B cell (primary cell): ENCODE results near the gene MYH14. TPM values are rescaled to one million over a fixed set of nuclear protein-coding genes. Genes with fewer than 3 reads are reported as not detected.

Experiments
- ATAC-seq: fragments of 200-7000 bp; cut with Tn5 transposase; one replicate; pipeline ENCODE4 v1.10.0; 2021; ENCODE audit warnings: low read depth, mild to moderate bottlenecking, moderate number of reproducible peaks, moderate library complexity
- CTCF ChIA-PET: fragments of 350-600 bp; sonication (Branson Sonifier 250); formaldehyde crosslinking; loops from one replicate; lab custom pipeline; 2021; ENCODE audit warnings: antibody characterized with exemption, inconsistent platforms; lab: Charles Lee
- POLR2A ChIA-PET: fragments of 350-600 bp; sonication (Branson Sonifier 250); formaldehyde crosslinking; loops from one replicate; lab custom pipeline; 2021; ENCODE audit warnings: antibody characterized with exemption; lab: Charles Lee
- DNase-seq: peaks from one replicate; pipeline ENCODE4 v3.0.0; 2013
- H2AFZ ChIP-seq: 2 replicates; pipeline ENCODE4 v1.6.1; 2012; ENCODE audit warnings: mild to moderate bottlenecking, low read depth, low read length; ENCODE audit not compliant: insufficient read depth, poor library complexity, severe bottlenecking
- H3K27ac ChIP-seq, 2 donors: 1 replicate in 1 of 2; 2 replicates in 1 of 2; pipeline ENCODE4 v1.5.1; 2012 to 2013; ENCODE audit warnings: low read length in 2 of 2, mild to moderate bottlenecking in 2 of 2, moderate library complexity in 1 of 2
- H3K27me3 ChIP-seq, 4 experiments: fragments of 200-600 bp in 1 of 4; sonication (generic) in 1 of 4; replicated peaks in 1 of 4; 1 replicate in 2 of 4; 2 replicates in 2 of 4; pipeline versions ENCODE4 v1.6.1 to v1.7.0; 2013 to 2016; ENCODE audit warnings: low read length in 3 of 4, mild to moderate bottlenecking in 2 of 4, mixed read lengths in 1 of 4, moderate library complexity in 1 of 4; ENCODE audit not compliant: insufficient read depth in 4 of 4, control insufficient read depth in 3 of 4; ENCODE audit errors: control extremely low read depth in 1 of 4
- H3K36me3 ChIP-seq, 2 experiments: replicated peaks in 1 of 2; 1 replicate in 1 of 2; 2 replicates in 1 of 2; pipeline versions ENCODE4 v1.6.1 to v1.7.1; 2013; ENCODE audit warnings: low read length in 1 of 2; ENCODE audit not compliant: insufficient read depth in 2 of 2, control insufficient read depth in 1 of 2; ENCODE audit errors: control extremely low read depth in 1 of 2, extremely low read depth in 1 of 2
- H3K4me1 ChIP-seq, 2 donors: fragments of 200-600 bp in 1 of 2; sonication (generic) in 1 of 2; 1 replicate in 1 of 2; 2 replicates in 1 of 2; pipeline versions ENCODE4 v1.5.1 to v1.6.1; 2013 to 2017; ENCODE audit warnings: low read length in 2 of 2; ENCODE audit not compliant: control insufficient read depth in 2 of 2, insufficient read depth in 2 of 2
- H3K4me2 ChIP-seq: replicated peaks from 2 replicates; pipeline ENCODE3; 2012; ENCODE audit warnings: mild to moderate bottlenecking, low read depth, low read length; ENCODE audit not compliant: poor library complexity, severe bottlenecking
- H3K4me3 ChIP-seq, 5 experiments: fragments of 200-600 bp in 1 of 5; sonication (generic) in 1 of 5; 1 replicate in 3 of 5; 2 replicates in 2 of 5; pipeline versions ENCODE4 v1.5.1 to v1.7.0; 2011 to 2016; ENCODE audit warnings: low read length in 4 of 5, mild to moderate bottlenecking in 4 of 5, low read depth in 2 of 5, control low read depth in 1 of 5, moderate library complexity in 1 of 5; ENCODE audit not compliant: insufficient read depth in 1 of 5; ENCODE audit errors: control extremely low read depth in 1 of 5, extremely low read depth in 1 of 5
- H3K79me2 ChIP-seq: fragments of 200-600 bp; sonication (generic); one replicate; pipeline ENCODE4 v1.6.0; 2016; ENCODE audit warnings: low read length; ENCODE audit not compliant: control insufficient read depth, insufficient read depth
- H3K9ac ChIP-seq: fragments of 200-600 bp; sonication (generic); 2 replicates; pipeline ENCODE4 v1.6.1; 2017; ENCODE audit warnings: mild to moderate bottlenecking, low read length, moderate library complexity
- H3K9me3 ChIP-seq, 3 donors: one replicate each; pipeline versions ENCODE4 v1.6.1 to v1.7.1; 2013; ENCODE audit warnings: low read length in 2 of 3; ENCODE audit not compliant: control insufficient read depth in 2 of 3, insufficient read depth in 1 of 3; ENCODE audit errors: control extremely low read depth in 1 of 3
- H4K20me1 ChIP-seq: 2 replicates; pipeline ENCODE4 v1.6.0; 2012; ENCODE audit warnings: mild to moderate bottlenecking, low read length; ENCODE audit not compliant: insufficient read depth, control insufficient read depth, poor library complexity, severe bottlenecking
- H3K27ac Mint-ChIP-seq: one replicate; pipeline ENCODE4 v1.8.0; 2021; ENCODE audit warnings: mixed read lengths
- H3K27me3 Mint-ChIP-seq: one replicate; pipeline ENCODE4 v1.8.0; 2021; ENCODE audit warnings: mixed read lengths
- H3K4me1 Mint-ChIP-seq: one replicate; pipeline ENCODE4 v1.8.0; 2021; ENCODE audit warnings: mixed read lengths
- H3K4me3 Mint-ChIP-seq: one replicate; pipeline ENCODE4 v1.8.0; 2021; ENCODE audit warnings: mixed read lengths
- H3K9me3 Mint-ChIP-seq: one replicate; pipeline ENCODE4 v1.8.0; 2022; ENCODE audit warnings: mixed read lengths; ENCODE audit not compliant: insufficient read depth
- CTCF ChIP-seq: fragments of 200-600 bp; IDR thresholded peaks from one replicate; pipeline ENCODE4 v1.8.0; 2022; ENCODE audit warnings: antibody characterized with exemption, mild to moderate bottlenecking
- EZH2 ChIP-seq: IDR thresholded peaks from 2 replicates; pipeline ENCODE4 v1.6.1; 2012; ENCODE audit warnings: borderline replicate concordance, low read depth, mild to moderate bottlenecking, moderate library complexity, low read length; ENCODE audit not compliant: insufficient read depth, poor library complexity, severe bottlenecking
- WGBS: methylation state at CpG from one replicate; pipeline ENCODE4 v1.1.5; 2013; ENCODE audit warnings: missing lambda C conversion rate; ENCODE audit not compliant: insufficient coverage; 5-methylcytosine and 5-hydroxymethylcytosine counted together
- intact Hi-C: fragments of 100-400 bp; cut with micrococcal nuclease; formaldehyde crosslinking; loops from one replicate; pipeline ENCODE4 v1.10.0; 2022
- polyA plus RNA-seq: library from polyadenylated mRNA; depleted of rRNA; stranded (reverse); fragments of >200 nt; gene quantifications from 2 replicates; pipeline ENCODE4 v1.2.3, GENCODE V29; 2012
- total RNA-seq, 2 donors: library from RNA; stranded (reverse); fragments of 120-200 nt in 1 of 2; gene quantifications; 1 replicate in 1 of 2; 2 replicates in 1 of 2; pipeline versions ENCODE4 v1.2.3 to v1.2.4, GENCODE V29; 2013 to 2022

The MYH14 gene
- total and polyA plus RNA-seq, 2 donors (not counting 1 experiment from before 2014, with no cell fraction given): not detected

- no peak for DNase-seq
- ChIA-PET POLR2A (no interaction called here), CTCF (no interaction called here)
- Histone ChIP-seq H4K20me1 (no peaks in the 10 kb centered on the region), H3K9me3 (peaks cover 0 to 9% (median 0%) of the 10 kb centered on the region in 3 donors), H3K27ac (no peak overlapping the region), H2AFZ (no peak overlapping the region), H3K27me3 (peaks cover 0 to 6% (median 0%) of the 10 kb centered on the region in 4 experiments), H3K79me2 (no peaks in the 10 kb centered on the region), H3K4me1 (no peaks in the 10 kb centered on the region), H3K4me3 (no peak overlapping the region), H3K9ac (no peak overlapping the region), H3K36me3 (no peaks in the 10 kb centered on the region), H3K4me2 (no peak overlapping the region)
- Mint-ChIP-seq H3K4me3 (no peak overlapping the region), H3K27ac (no peak overlapping the region), H3K27me3 (peaks cover 22% of the 10 kb centered on the region), H3K9me3 (peaks cover 8% of the 10 kb centered on the region), H3K4me1 (no peaks in the 10 kb centered on the region)
- intact Hi-C loops: no loop called here
- TF ChIP-seq EZH2 (no peak), CTCF (no peak)
- 69% methylated on average over 4 of the region's 5 CpGs for WGBS
- ATAC-seq: no peak
These were observed 29.2 kb upstream of the MYH14 start for GRCh38 chr19:50174100-50174793.

GRCh38 chr19:50175924-50176323, 27.5 kb upstream of the MYH14 start:
- intact Hi-C loops: no loop called here
- peaks cover 8% of the 10 kb centered on the region for H3K9me3 Mint-ChIP-seq
- Histone ChIP-seq H3K4me1 (no peaks in the 10 kb centered on the region), H3K4me2 (no peak overlapping the region), H3K27me3 (peaks cover 0 to 3% (median 0%) of the 10 kb centered on the region in 4 experiments), H3K9me3 (peaks cover 0 to 13% (median 0%) of the 10 kb centered on the region in 3 donors), H3K36me3 (no peaks in the 10 kb centered on the region), H2AFZ (no peak overlapping the region), H3K79me2 (no peaks in the 10 kb centered on the region), H3K4me3 (no peak overlapping the region), H3K9ac (no peak overlapping the region), H4K20me1 (no peaks in the 10 kb centered on the region), H3K27ac (no peak overlapping the region)
- ATAC-seq: no peak
- 82% methylated on average over 5 of the region's 10 CpGs for WGBS
- no peak for DNase-seq
- CTCF ChIA-PET: no interaction called here
- no peaks in the 10 kb centered on the region for H3K4me1 Mint-ChIP-seq
- H3K27me3 Mint-ChIP-seq: peaks cover 24% of the 10 kb centered on the region
- no peak overlapping the region for H3K4me3 Mint-ChIP-seq
- no peak for TF ChIP-seq CTCF
- TF ChIP-seq EZH2: no peak
- no peak overlapping the region for H3K27ac Mint-ChIP-seq
- POLR2A ChIA-PET: no interaction called here
